Inferior parietal cortex (tissue), 1 donor: ENCODE data around the gene LEO1.

Experiments used
- DNase-seq: peaks from one replicate; pipeline ENCODE4 v3.0.0-alpha.2; 2016; ENCODE audit errors: extremely low spot score

Gene LEO1

DNA sequence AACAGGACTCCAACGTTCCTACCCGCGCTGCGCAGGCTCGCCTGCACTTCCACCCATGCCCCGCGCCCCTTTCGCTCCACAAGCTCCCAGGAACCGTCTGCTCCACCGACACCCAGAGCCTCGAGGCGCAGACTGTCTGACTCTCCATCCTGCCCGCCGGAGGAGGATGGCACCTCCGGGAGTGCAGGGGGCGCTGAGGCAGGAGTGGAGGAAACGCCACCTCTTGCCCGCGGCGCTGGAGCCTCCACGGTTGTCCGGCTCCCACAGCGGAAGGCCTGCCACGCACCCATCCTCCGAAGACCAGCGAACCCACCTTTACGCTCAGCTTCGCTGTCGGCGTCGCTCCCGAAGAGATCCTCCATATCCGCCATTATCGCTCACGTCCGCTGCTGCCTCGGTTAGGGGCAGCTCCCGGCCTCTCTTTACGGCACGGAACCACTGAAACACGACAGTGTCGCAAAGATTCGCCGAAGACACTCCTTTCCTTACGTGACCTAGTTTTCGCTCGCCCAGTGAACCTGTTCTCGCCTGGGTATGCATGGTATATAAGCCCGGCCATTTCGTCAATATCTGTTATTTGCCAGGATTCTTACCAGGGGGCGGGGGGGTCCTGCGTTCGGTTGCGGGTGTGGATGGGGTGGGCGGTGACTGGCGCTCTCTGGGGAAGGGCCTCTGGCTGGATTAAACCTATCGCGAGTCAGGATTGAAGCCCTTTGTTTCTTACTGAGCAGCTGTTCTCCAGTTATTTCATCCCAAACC is at the start of gene LEO1:
LEO1 (minus strand) TSS at position 404 of the 759 bp plus-strand sequence; CDS start at position 371, 33 bp downstream.
- peak; percentile 97 for DNase-seq

DNA sequence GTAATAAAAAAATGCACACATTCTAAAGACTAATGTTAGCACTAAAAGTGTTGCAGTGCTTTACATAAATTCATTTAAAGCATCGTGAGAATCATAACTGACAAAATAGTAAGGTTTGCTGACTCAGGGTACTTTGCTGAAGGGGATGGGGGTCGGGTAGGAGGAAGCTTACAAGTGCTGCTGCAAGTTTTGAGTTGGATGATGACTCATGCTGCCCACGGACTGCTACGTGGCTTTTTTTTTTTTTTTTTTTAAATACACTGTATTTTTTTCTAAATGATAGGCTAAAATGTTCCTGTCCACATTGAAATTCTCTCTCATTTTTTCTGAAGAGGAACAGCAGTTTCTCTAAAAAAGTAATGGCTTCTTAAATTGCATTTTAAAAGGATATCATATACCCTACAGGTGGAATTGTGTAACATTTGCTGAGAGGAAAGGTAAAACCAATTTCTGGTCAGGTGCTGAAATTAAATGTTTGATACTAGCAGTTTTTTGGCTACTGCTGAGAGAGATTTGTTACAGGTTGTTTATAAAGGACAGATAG is 49.6 kb upstream of the LEO1 start:
- DNase-seq = no peak

DNA sequence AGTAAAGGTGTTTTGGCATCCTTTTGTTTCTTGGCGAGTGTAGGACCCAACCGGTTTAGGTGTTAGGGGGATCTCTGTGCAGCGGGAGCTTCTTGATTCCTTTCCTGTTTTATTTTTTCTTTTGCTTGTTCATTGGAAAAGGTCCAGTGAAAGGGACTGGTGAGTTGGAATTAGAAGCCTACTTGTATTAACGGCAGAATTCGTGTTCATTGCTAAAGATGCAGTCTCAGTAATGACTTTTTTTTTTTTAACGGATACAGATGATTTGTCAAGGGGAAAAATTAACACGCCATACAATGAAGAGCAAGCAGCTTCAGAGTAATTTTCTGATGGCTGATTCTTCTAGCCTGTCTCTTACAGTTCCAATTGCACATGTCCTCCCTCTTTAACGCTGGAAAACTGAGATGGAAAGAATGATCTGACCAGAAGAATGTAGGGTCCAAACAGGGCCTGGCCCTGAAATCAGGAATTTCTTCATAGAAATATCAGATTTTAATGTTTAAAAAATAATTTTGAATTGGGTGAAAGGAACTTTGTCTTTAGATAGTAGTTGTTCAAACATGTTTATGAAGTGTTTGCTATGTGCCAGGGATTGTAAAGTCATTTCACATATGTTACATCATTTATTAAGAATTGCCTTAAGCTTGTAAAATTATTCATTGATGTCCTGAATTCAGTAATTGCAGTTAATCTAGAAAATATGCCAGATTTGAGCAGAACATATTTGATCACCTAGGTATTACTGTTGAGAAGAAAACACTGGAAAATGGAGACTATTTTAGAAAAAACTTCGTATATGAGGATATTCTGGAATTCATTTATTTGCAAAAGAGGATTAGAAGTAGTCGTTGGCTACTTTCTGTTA is 48.9 kb upstream of the LEO1 start:
- peak; percentile 71 for DNase-seq

DNA sequence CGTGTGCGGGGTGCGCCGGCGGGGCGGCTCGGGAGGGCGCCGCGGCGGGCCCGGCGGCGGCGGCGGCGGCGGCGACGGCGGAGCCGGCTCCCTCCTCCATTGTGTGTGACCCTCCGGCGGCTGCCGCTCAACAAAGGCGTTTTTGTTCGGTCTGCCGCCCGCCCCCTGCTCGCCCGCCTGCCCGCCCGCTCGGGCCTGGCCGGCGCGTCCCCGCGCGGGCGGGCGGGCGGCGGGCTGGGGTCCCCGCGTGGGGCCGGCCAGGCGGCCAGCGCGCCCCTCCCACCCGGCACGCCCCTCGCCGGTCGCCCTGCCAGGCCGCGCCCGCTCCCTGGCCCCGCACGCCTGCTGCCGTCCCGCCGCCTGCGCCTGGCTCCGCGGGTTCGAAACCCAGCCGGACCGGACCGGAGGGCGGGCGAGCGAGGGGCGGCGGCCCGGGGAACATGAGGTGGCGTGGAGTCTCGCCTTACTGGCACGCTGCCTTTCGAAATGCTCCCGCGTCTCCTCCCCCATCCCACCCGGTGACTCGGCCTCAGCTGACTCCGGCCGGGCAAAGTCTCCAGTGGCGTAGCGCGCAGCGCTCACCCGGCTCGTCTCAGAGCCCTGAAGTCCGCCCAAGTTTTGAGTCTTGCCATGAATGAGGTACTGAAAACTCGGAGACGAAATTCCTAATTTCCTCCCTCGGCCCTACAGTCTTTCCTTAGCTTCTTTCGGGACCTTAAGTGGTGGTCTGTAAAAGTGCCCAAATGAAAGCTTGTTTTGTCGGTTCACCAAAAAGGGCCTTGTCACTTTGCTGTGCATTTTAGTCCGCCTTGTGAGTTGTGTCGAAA is 48.0 kb upstream of the LEO1 start:
- DNase-seq = no peak

DNA sequence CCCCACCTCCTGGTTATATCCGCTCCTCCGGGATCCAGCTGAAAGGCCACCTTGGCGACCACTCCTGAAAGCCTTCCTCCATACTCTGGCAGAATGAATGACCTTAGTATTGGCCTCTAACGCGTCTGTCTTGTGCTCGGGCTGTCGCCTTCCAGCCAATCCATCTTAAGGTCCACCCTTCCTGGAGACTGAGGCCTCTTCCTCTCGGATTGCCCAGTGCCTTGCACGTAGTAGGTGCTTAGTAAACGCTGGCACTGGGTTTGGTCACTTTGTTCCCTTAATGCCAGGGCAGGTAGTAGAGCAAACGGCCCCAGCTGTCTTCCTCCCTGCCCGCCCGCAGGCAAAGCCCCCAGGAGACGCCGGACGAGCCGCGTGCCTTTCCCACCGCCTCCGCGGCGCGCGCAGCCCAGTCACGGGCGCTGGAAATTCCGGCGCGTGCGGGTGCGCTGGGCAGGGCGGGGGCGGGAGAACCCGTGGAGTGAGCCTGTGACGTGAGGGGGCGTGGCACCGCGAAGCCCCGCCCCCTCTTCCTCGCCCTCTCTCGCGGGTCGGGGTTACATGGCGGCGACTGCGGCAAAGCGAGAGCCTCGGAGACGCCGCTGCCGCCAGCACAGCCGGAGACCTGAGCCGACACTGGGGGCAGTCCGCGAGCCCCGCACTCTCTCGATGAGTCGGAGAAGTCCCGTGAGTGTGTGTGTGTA is 47.3 kb upstream of the LEO1 start, which contains the start of gene MAPK6:
MAPK6 (plus strand) TSS at position 527 of the 701 bp plus-strand sequence. CDS start 27,242 bp downstream, outside the sequence.
- peak; percentile 93 for DNase-seq

DNA sequence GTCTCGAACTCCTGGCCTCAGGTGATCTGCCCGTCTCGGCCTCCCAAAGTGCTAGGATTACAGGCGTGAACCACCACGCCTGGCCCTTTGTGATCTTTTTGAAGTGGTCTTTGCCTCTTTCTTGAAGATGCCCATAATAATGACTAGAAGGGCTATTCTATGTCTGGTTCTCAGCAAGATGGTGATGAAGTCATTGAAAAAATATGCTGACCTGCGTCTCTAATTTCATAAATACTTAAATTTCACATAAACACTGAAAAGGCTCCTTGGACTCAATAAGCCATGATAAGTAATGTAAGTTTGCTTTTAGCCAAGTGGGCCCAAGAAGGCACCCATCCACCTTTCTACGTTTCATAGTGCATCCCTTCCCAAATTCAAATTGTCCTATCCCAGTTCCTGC is 46.7 kb upstream of the LEO1 start:
- no peak for DNase-seq

DNA sequence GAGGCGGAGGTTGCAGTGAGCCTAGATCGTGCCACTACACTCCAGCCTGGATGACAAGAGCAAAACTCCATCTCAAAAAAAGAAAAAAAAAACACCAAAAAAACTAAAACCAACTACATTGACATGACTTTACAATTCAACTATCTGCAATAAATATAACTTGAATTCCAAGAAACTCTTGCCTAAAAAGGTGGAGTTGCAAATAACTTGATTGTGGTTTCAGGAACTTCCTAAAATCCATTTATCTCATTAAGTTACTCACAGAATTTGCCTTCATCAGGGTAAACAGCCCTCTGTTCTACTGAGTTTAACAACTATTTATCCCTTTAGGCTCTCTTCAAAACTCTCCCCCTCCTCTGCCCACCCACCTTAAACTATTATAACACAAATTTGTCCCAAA is 44.7 kb upstream of the LEO1 start:
- DNase-seq = no peak

DNA sequence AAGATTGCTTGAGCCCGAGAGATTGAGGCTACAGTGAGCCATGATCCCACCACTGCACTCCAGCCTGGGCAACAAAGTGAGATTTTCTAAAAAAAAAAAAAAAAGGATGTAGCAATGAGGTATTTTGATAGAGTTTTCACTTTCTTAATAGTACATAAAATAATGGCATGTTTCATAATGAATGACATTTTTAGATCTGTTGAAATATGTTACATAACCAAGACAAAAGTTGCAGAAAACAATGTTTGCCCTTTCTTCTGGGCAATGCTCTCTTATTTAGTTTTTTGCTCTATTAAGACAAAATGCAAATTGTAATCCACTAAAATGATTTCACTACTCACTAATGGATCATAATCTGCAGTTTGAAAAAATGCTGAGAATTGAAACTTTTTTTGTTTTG is 43.0 kb upstream of the LEO1 start:
- no peak for DNase-seq

DNA sequence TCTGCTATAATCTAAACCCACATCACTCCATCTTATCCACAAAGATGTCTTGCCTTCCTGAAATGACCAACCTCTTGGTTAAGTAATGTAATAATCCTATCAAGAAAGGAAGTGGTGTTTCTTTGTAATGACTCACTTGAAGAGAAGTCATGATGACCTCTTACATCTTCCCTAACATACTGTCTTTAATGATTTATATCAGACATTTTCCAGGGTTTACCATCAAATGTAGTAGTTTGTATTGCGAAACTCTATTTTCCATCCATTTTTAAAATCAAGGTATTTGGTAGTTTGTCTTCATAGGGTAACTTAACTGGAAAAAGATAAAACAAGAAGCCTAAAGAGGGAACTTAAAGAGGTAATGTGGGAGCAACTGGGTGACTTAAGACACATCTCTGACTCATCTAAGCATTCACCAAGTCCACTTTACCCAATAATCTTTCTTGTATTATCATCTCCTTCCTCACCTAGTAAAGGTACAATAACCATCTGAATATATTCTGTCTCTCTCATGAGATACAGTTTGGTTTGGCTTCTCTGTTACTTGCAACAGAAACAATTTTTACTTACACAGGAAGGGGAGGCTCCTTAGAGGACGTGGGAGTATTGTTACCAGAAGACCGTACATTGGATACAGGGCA is 41.7 kb upstream of the LEO1 start:
- no peak for DNase-seq

DNA sequence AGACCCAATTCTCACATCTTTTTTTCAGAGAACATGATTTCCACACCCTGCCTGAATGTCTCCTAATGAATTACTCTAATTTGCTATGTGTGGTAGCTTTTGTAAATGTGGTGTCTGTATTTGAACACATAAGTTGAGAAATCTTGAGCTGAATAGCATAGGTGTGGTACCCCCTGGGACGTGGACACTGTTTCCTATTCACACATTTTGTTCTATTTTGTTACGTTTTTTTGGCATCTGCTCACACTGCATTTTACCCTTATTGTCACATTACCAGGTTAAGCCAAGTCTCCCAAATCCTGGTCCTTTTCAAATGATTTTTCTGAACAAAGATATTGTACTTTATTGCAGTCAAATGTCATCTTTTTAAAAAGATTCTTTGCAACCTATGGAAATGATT is 40.6 kb upstream of the LEO1 start:
- DNase-seq = no peak

DNA sequence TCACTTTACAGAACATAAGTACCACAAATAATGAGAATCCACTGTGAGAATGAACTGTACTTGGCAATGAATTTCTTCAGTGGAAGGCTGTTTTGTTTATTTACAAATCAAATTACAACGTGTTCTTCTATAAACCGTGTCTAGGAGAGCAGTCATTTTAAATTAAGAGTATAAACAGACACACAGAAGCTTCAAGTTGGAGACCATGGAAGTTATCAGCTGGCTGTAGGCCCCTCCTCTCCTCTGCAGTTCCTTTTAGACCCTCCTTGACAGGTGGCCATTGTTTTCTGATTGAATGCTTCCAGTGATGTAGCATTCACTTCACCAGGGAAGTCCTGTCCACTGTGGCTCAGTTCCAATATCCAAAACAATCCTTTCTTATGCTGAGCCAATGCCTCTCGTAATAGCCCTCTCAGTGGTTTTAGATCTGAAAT is 40.1 kb upstream of the LEO1 start:
- peak; percentile 62 for DNase-seq

DNA sequence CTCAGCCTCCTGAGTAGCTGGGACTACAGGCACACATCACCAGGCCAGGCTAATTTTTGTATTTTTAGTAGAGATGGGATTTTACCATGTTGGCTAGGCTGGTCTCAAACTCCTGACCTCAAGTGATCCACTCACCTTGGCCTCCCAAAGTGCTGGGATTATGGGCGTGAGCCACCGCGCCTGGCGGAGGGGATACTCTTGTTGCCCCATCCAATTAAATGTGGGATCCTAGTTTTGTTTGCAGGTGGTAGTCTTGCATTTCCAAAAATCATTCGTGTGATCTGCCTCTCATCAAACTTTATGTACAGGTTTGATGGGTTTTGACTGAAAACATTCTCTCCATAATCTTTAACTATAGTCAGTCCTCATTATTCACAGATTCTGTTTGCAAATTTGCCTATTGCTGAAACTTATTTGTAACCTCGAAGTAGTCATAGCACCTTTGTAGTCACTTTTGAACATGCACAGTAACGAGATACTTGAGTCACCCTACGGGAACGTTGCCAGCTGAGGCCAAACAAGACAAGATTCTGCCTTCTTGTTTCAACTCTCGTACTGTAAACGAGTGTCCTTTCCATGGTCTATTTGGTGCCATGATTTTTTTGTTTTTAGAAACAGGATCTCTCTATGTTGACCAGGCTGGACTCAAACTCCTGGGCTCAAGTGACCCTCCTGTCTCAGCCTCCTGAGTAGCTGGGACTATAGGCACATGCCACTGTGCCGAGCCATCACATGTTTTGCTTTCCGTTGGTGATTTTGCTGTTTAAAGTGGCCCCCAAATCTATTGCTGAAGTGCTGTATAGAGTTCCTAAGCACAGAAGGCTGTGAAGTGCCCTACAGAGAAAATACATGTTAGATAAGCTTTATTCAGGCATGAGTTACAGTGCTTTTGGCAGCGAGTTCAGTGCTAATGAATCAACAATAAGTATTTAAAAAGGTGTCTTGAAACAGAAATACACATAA is 39.3 kb upstream of the LEO1 start:
- DNase-seq = no peak

DNA sequence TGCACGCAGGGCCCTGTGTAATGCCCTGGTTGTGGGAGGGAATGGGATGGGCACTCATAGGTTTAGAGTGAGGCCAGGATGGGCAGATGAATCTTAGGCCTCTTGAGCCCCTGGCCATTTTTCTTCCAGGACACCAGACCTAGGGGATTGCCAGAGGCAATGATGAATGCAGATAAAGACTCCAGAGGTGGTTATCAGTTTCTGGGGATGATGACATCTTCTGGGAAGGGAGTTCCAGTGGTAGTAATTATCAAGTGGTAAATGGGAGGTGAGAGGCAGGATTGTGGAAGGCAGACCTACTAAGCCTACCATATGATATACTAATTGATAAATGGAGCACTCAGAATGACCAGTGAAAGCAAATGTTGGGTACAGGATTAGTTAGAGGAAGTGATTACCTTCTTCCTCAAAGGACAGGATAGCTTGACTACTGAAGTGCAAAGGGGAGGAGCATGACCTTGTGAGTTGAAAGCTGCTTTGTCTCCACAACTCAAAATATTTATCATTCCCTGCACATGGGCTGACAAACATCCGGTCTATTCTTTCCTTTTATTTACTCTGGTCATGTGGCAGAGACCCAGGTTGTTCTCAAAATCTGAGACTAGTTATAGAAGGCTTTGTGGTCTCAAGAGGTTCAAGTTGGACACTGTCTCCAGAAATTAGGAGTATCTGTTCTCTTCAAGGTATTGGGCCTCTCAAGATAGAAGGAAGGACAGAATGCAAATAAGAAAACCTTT is 37.3 kb upstream of the LEO1 start:
- DNase-seq = no peak

DNA sequence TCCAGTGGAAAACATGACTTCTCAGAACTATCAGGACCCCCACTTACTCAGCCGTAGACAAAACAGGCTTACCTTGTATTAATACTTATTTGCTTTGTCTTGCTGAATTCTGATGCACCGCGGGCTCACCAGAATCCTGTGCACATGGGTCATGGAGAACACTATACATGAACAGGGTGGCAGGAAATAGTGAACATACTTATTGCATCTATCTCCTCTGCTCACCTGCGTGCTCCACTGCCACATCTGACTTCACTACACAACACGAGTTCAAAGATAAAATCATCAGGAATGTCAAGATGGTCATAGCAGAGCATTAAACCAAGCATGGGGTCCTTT is 36.8 kb upstream of the LEO1 start:
- DNase-seq = no peak

DNA sequence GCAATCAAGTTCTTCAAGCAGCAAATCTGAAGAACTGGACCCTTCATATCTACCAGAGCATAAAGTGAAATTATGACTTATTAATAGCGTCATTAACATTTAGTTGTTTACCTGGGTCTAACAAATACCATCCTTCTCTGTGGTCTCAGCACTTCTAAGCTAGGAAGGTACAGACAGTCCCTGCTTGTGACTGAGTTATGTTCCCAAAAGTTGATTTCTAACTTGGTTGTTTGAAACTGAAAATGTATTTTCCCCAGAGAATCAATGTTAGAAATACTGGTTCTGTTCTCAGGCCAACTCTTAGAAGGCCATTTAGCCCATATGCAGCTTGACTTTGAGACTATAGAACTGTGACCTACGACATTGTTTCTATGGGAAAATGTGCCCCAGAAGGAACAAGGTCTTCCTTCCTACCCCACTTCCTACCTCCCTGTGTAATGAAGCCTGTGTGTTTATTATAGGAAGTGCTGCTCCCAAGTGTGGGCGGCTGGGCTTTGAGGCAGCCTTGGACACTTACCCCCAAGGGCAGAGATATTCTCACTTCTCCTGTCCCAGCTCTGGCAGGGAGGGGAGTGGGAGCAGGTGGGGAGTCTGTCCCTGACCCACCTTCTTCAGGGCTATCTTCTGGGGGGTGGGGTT is 35.2 kb upstream of the LEO1 start:
- no peak for DNase-seq

DNA sequence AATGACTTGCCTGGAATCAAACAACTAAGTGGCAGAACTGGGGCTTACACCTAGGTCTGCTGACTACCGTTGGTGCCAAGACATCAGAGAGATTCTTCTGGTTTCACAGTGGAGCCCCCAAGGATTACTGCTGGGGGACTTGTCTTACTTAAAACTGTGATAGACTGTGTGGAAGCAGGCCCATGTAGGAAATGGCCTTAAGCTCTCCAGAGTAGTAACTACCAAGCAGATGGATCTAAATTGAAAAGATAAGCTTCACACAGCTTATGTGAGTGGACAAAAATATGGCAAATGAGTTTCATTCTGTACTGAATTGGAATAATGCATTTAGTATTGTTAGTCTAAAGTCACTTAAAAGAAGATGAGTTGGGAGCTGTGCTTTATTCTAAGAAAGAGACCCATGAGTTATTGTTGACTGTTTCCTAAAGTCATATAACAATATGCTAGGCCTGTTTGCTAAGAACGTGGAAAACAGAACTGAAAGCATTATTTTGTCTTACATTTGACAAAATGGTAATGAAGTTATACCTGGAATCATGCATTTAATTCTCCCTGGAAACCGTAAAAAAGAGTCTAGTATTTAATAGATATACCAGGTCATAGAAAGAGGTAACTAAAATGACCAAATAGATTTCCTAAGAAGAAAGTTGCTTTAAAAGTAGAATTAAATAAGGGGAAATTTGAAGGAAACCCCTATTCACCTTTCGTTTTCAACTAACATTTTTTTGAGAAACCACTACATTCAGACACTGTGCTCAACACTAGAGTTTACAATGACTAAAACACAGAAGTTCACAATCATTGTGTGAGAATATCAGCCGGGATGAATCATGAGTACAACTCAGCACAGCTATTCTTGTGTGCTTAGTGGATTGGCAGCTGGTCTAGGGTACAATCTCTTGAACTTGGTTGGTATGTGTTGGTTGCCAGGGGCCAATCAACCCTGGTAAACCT is 34.4 kb upstream of the LEO1 start:
- no peak for DNase-seq

DNA sequence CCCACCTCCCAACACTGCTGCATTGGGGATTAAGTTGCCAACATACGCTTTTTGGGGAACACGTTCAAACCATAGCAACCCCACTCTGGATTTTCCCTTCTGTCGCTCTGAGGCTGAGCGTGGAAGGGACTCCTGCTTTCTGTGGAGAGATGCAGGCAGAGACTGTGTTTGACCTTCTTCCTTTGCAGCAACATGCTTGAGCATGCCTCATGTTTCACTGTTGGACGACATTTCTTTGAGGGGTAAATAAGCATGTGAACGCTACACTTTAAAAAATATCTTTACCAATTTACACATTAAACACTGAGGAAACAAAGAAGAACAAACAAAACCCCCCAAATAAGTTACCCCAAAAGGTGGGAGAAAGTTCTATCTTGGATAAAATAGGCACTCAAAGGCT is 33.2 kb upstream of the LEO1 start:
- DNase-seq = no peak
